GM21526 (cell line): ENCODE results near the gene HIRIP3.
"Not testable (repeated sequence)": the region's sequence is repeated elsewhere in the genome, so short reads cannot be mapped to it uniquely, and the experiment has no call there.

Experiments used
- ATAC-seq: cut with Tn5 transposase; IDR thresholded peaks from one replicate; pipeline ENCODE4 v1.9.1; 2021; ENCODE audit warnings: moderate library complexity; ENCODE audit not compliant: unreplicated experiment, low FRiP score

HIRIP3 gene

GRCh38 chr16:30017277-30017656, 21.9 kb upstream of the HIRIP3 start:
- ATAC-seq: no peak

GRCh38 chr16:30016555-30017276, 21.3 kb upstream of the HIRIP3 start:
- no peak for ATAC-seq

- not testable (repeated sequence) for ATAC-seq
Measured at GRCh38 chr16:30015450-30015849, 20.0 kb upstream of the HIRIP3 start.

GRCh38 chr16:30012598-30012997, 17.2 kb upstream of the HIRIP3 start:
- ATAC-seq: not testable (repeated sequence)

GRCh38 chr16:30011714-30012504, 16.5 kb upstream of the HIRIP3 start:
- ATAC-seq: no peak

GRCh38 chr16:30010844-30011713, 15.7 kb upstream of the HIRIP3 start, which contains the start of gene DOC2A:
DOC2A (minus strand) TSS chr16:30011027; CDS start chr16:30010222, 805 bp downstream.
- ATAC-seq: no peak

- no peak for ATAC-seq
Measured at GRCh38 chr16:30009990-30010843, 14.8 kb upstream of the HIRIP3 start.

GRCh38 chr16:30009085-30009862, 13.9 kb upstream of the HIRIP3 start:
- ATAC-seq: no peak

GRCh38 chr16:30007378-30007895, 12.0 kb upstream of the HIRIP3 start:
- ATAC-seq: no peak

- no peak for ATAC-seq
Measured at GRCh38 chr16:30006659-30007377, 11.4 kb upstream of the HIRIP3 start.

GRCh38 chr16:30006095-30006473, 10.7 kb upstream of the HIRIP3 start:
- ATAC-seq: no peak

GRCh38 chr16:30005341-30006094, 10.1 kb upstream of the HIRIP3 start:
- no peak for ATAC-seq

- ATAC-seq: no peak
Measured at GRCh38 chr16:30004811-30005242, 9.4 kb upstream of the HIRIP3 start.

GRCh38 chr16:30004424-30004776, 9.0 kb upstream of the HIRIP3 start:
- ATAC-seq: no peak

- no peak for ATAC-seq
Measured at GRCh38 chr16:30003670-30004423, 8.4 kb upstream of the HIRIP3 start.

- no peak for ATAC-seq
Measured at GRCh38 chr16:30002614-30003346, 7.4 kb upstream of the HIRIP3 start.
